Activated T-helper 17 cell treated with anti-CD3 and anti-CD28 coated beads, Interleukin-2, amount 50 U/mL, for 72 hours (primary cell): Measurements from ENCODE around the gene MAP4K4. TPM values are rescaled to one million over a fixed set of nuclear protein-coding genes. Genes with fewer than 3 reads are reported as not detected.
A peak's percentile ranks its signal among the peaks of the same experiment; 100 is the strongest.

Source experiments
- ATAC-seq: fragments of 150-1000 bp; cut with Tn5 transposase; replicated peaks from 2 replicates; pipeline ENCODE4 v1.10.0; 2021; ENCODE audit warnings: mild to moderate bottlenecking, moderate library complexity
- H3K27ac Mint-ChIP-seq: one replicate; pipeline ENCODE4 v1.8.0; 2022; ENCODE audit warnings: mixed read lengths
- H3K27me3 Mint-ChIP-seq: one replicate; pipeline ENCODE4 v1.8.0; 2022; ENCODE audit warnings: mixed read lengths
- H3K36me3 Mint-ChIP-seq: one replicate; pipeline ENCODE4 v1.8.0; 2022; ENCODE audit warnings: low read depth, mild to moderate bottlenecking, mixed read lengths
- H3K4me1 Mint-ChIP-seq: one replicate; pipeline ENCODE4 v1.8.0; 2022; ENCODE audit warnings: mixed read lengths
- H3K4me3 Mint-ChIP-seq: one replicate; pipeline ENCODE4 v1.8.0; 2022; ENCODE audit warnings: mild to moderate bottlenecking, mixed read lengths
- H3K9me3 Mint-ChIP-seq: one replicate; pipeline ENCODE4 v1.8.0; 2022; ENCODE audit warnings: mixed read lengths
- total RNA-seq, 2 donors: library from RNA; stranded (reverse); gene quantifications; one replicate each; pipeline ENCODE4 v1.2.3, GENCODE V29; 2022

MAP4K4 gene
- total RNA-seq, 2 donors from 2014 or later = 26.4 to 54.9 TPM

- no peaks in the 10 kb centered on the region for H3K27me3 Mint-ChIP-seq
- ATAC-seq = no peak
- peaks cover 8% of the 10 kb centered on the region for H3K9me3 Mint-ChIP-seq
- H3K4me1 Mint-ChIP-seq = peaks cover 32% of the 10 kb centered on the region
- no peak overlapping the region for H3K4me3 Mint-ChIP-seq
- no peak overlapping the region for H3K27ac Mint-ChIP-seq
- peaks cover 35% of the 10 kb centered on the region for H3K36me3 Mint-ChIP-seq
Observed at GRCh38 chr2:101699755-101700461, 2.4 kb downstream of the MAP4K4 start.

- ATAC-seq = peak; percentile 55
- peaks cover 37% of the 10 kb centered on the region for H3K36me3 Mint-ChIP-seq
- H3K27ac Mint-ChIP-seq = peak overlapping the region; percentile 80
- peaks cover 6% of the 10 kb centered on the region for H3K9me3 Mint-ChIP-seq
- H3K4me3 Mint-ChIP-seq = peak overlapping the region; percentile 79
- H3K27me3 Mint-ChIP-seq = no peaks in the 10 kb centered on the region
- H3K4me1 Mint-ChIP-seq = peaks cover 45% of the 10 kb centered on the region
Observed at GRCh38 chr2:101704046-101704466, 6.5 kb downstream of the MAP4K4 start.

DNA sequence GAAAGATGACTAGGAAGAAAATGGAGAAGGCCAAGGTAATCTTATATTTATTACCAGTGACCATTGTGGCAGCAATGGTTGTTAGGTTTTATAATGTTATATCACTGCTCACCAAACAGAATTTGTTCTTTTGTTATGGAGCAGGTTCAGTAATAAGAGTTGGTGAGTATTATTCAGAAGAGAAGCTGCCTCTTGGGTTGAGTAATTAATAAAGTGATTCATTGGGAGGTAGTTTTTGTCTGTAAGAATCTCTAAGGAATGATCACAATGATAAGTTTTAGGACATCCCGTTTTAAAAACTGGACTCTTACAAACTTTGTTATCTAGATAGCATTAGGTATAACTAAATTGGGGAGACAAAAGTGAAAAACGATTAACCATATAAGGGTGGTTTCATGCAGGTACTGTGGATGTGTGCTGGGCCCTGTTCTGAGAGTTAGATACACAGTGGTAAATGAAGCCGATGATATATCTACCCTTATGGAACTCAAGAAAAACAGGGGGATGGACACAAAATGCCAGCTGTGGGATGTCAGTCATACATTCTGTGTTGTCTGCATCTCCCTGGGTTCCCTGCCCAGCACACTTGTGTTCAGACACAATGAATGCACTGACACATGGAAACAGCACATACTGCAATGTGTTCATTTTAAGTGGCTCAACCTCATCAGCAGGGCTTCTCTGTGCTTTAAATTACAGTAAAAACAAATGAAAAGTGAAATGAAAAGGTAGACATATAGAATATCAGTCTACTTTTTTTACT lies 7.5 kb downstream of the MAP4K4 start:
- peak; percentile 33 for ATAC-seq
- Mint-ChIP-seq H3K27me3 (no peaks in the 10 kb centered on the region), H3K9me3 (peaks cover 6% of the 10 kb centered on the region), H3K4me1 (peaks cover 47% of the 10 kb centered on the region), H3K36me3 (peaks cover 37% of the 10 kb centered on the region), H3K27ac (peak overlapping the region; percentile 80), H3K4me3 (peak overlapping the region; percentile 79)

- Mint-ChIP-seq H3K36me3 (peaks cover 33% of the 10 kb centered on the region), H3K27me3 (no peaks in the 10 kb centered on the region), H3K27ac (peak overlapping the region; percentile 80), H3K4me3 (peak overlapping the region; percentile 79), H3K4me1 (peaks cover 53% of the 10 kb centered on the region), H3K9me3 (peaks cover 6% of the 10 kb centered on the region)
- ATAC-seq = no peak
Observed at GRCh38 chr2:101706121-101706818, 8.8 kb downstream of the MAP4K4 start.

- Mint-ChIP-seq H3K27me3 (no peaks in the 10 kb centered on the region), H3K4me3 (peak overlapping the region; percentile 79), H3K27ac (peak overlapping the region; percentile 80), H3K4me1 (peaks cover 56% of the 10 kb centered on the region), H3K9me3 (peaks cover 6% of the 10 kb centered on the region), H3K36me3 (peaks cover 31% of the 10 kb centered on the region)
- peak; percentile 55 for ATAC-seq
Observed at GRCh38 chr2:101706819-101707177, 9.3 kb downstream of the MAP4K4 start.

- peaks cover 1% of the 10 kb centered on the region for H3K36me3 Mint-ChIP-seq
- peak overlapping the region; percentile 72 for H3K4me3 Mint-ChIP-seq
Observed at GRCh38 chr2:101710036-101710435, 12.5 kb downstream of the MAP4K4 start.

GRCh38 chr2:101710471-101711318 lies 13.2 kb downstream of the MAP4K4 start:
- H3K4me3 Mint-ChIP-seq = peak overlapping the region; percentile 72

More at GRCh38 chr2:101710036-101710435, 12.5 kb downstream of the MAP4K4 start:
- ATAC-seq = peak; percentile 34
- no peaks in the 10 kb centered on the region for H3K9me3 Mint-ChIP-seq
- H3K4me1 Mint-ChIP-seq = peaks cover 40% of the 10 kb centered on the region
- peak overlapping the region; percentile 39 for H3K27ac Mint-ChIP-seq
- H3K27me3 Mint-ChIP-seq = no peaks in the 10 kb centered on the region

GRCh38 chr2:101714118-101714517 lies 16.6 kb downstream of the MAP4K4 start:
- peak overlapping the region; percentile 75 for H3K4me3 Mint-ChIP-seq
- peaks cover 3% of the 10 kb centered on the region for H3K36me3 Mint-ChIP-seq
- no peaks in the 10 kb centered on the region for H3K9me3 Mint-ChIP-seq
- no peaks in the 10 kb centered on the region for H3K27me3 Mint-ChIP-seq
- H3K4me1 Mint-ChIP-seq = peaks cover 48% of the 10 kb centered on the region
- peak overlapping the region; percentile 32 for H3K27ac Mint-ChIP-seq
- no peak for ATAC-seq

More at GRCh38 chr2:101710471-101711318, 13.2 kb downstream of the MAP4K4 start:
- peak; percentile 86 for ATAC-seq
- Mint-ChIP-seq H3K36me3 (no peaks in the 10 kb centered on the region), H3K27ac (peak overlapping the region; percentile 39), H3K27me3 (no peaks in the 10 kb centered on the region), H3K9me3 (no peaks in the 10 kb centered on the region), H3K4me1 (peaks cover 38% of the 10 kb centered on the region)

GRCh38 chr2:101717071-101717845 lies 19.8 kb downstream of the MAP4K4 start:
- H3K9me3 Mint-ChIP-seq = no peaks in the 10 kb centered on the region
- H3K36me3 Mint-ChIP-seq = peaks cover 8% of the 10 kb centered on the region
- H3K27ac Mint-ChIP-seq = peak overlapping the region; percentile 94
- peak; percentile 67 for ATAC-seq
- peaks cover 46% of the 10 kb centered on the region for H3K4me1 Mint-ChIP-seq
- no peaks in the 10 kb centered on the region for H3K27me3 Mint-ChIP-seq
- H3K4me3 Mint-ChIP-seq = peak overlapping the region; percentile 75

DNA sequence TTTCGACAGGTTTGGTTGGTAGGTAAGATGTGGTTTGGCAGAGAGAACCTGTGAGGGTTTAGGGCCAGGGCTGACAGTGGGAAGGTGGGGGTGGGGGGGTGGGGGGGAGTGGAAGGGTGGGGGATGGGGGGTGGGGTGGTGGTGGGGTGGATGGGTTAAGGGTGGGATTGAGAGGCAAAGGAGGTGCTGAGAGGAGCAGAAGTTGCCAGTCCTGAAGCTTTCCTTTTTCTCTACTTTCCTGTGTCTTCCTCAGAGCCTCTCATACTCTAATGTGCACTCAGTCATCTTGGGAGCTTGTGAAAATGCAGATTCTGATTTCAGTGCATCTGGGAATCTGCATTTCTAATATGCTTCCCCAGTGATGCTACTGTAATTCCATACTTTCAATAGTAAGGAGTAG lies 21.0 kb downstream of the MAP4K4 start:
- Mint-ChIP-seq H3K27me3 (no peaks in the 10 kb centered on the region), H3K4me1 (peaks cover 55% of the 10 kb centered on the region), H3K36me3 (peaks cover 8% of the 10 kb centered on the region), H3K4me3 (peak overlapping the region; percentile 75), H3K27ac (peak overlapping the region; percentile 94), H3K9me3 (peaks cover 3% of the 10 kb centered on the region)
- no peak for ATAC-seq

DNA sequence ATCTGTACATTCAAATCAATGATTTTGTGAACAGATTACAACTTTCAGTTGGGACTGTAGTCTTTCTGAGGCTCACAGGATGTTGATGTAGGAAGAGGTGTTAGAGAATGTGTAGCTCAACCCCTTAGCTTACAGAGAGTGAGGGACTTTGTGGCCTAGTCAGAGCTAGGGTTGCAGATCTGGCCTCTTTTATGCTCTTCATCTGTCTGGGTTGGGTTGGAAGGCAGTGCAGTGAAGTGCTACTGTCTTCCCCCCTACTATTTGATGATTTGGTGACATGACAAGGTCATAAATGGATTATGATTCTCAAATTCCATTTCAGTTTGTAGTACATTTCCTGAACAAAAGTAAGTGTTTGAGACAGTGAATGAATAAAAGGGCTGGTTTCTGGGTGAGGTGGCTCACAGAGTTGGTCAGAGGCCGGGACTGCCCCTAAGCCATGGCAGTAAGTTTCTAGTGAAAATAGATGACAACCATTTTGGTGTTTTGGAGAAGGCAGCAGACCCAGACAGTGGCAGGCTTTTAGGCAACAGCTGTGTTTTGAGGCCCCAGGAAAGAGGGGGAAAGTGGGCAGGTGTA lies 21.6 kb downstream of the MAP4K4 start:
- Mint-ChIP-seq H3K4me3 (peak overlapping the region; percentile 75), H3K4me1 (peaks cover 61% of the 10 kb centered on the region)
- peak; percentile 79 for ATAC-seq

DNA sequence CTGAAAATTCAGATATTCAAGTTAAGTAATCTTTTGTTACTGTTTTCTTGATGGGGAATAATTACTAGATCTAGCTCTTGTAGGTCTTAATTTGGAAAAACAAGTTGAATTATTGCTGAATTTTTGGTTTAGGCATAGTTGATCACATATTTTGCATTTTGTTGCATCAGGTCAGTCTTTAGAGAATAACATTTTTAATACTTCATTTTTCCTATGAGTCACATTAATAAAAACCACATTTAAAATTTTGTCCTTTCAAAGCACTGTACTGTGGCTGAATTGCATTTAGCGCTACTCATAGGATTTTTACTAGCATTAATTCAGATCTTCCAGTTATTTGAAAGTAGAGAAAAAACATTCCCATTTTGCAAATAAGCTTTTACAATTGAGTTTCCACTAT lies 23.2 kb downstream of the MAP4K4 start:
- no peak for ATAC-seq
- Mint-ChIP-seq H3K27ac (peak overlapping the region; percentile 29), H3K9me3 (peaks cover 3% of the 10 kb centered on the region), H3K36me3 (peaks cover 8% of the 10 kb centered on the region), H3K27me3 (no peaks in the 10 kb centered on the region), H3K4me1 (peaks cover 73% of the 10 kb centered on the region), H3K4me3 (peak overlapping the region; percentile 37)

More for the DNA sequence above, 21.6 kb downstream of the MAP4K4 start:
- Mint-ChIP-seq H3K9me3 (peaks cover 3% of the 10 kb centered on the region), H3K36me3 (peaks cover 8% of the 10 kb centered on the region), H3K27me3 (no peaks in the 10 kb centered on the region), H3K27ac (peak overlapping the region; percentile 94)

DNA sequence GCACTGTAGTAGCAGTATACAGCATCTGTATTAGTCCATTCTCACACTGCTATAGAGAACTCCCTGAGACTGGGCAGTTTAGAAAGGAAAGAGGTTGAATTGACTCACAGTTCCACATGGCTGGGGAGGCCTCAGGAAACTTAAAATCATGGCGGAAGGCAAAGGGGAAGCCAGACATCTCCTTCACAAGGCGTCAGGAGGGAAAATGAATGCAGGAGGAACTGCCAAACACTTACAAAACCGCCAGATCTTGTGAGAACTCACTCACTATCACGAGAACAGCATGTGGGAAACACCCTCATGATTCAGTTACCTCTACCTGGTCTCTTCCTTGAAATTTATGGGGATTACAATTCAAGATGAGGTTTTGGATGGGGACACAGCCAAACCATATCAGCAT lies 25.4 kb downstream of the MAP4K4 start:
- H3K27me3 Mint-ChIP-seq = no peaks in the 10 kb centered on the region
- peaks cover 62% of the 10 kb centered on the region for H3K4me1 Mint-ChIP-seq
- peak overlapping the region; percentile 46 for H3K4me3 Mint-ChIP-seq
- H3K36me3 Mint-ChIP-seq = peaks cover 8% of the 10 kb centered on the region
- ATAC-seq = no peak
- H3K9me3 Mint-ChIP-seq = peaks cover 3% of the 10 kb centered on the region
- H3K27ac Mint-ChIP-seq = peak overlapping the region; percentile 13
